HepG2 (cell line): ENCODE results near the gene PLOD3. TPM values are rescaled to one million over a fixed set of nuclear protein-coding genes. Genes with fewer than 3 reads are reported as not detected.

Experiments
- AGO2 ChIP-seq: fragments of 200-400 bp; formaldehyde crosslinking; optimal IDR thresholded peaks from 2 replicates; pipeline ENCODE3; 2017; ENCODE audit warnings: mild to moderate bottlenecking, low read depth, low read length, moderate library complexity
- FOXJ3 ChIP-seq: sonication (generic); formaldehyde crosslinking; IDR thresholded peaks from 2 replicates; pipeline ENCODE4 v1.4.0; 2020; ENCODE audit warnings: missing genetic modification reagents, mild to moderate bottlenecking, borderline replicate concordance
- NRL ChIP-seq: sonication (generic); formaldehyde crosslinking; IDR thresholded peaks from 2 replicates; pipeline ENCODE4 v1.5.0; 2020; ENCODE audit warnings: missing genetic modification reagents, mild to moderate bottlenecking, moderate library complexity, borderline replicate concordance
- polyA plus RNA-seq, 8 experiments: library from polyadenylated mRNA; depleted of rRNA in 3 of 8; stranded (reverse) in 7 of 8; unstranded in 1 of 8; fragments of >200 nt; fragmentation: Illumina TruSeq in 4 of 8; extraction: Trizol in 4 of 8; gene quantifications; 2 replicates each; pipeline versions ENCODE4 v1.2.1 to v1.2.3, GENCODE V29; 2011 to 2016; ENCODE audit warnings: low read depth in 4 of 8, missing spikeins in 1 of 8, mixed read lengths in 1 of 8; ENCODE audit not compliant: insufficient read depth in 1 of 8
- total RNA-seq, 5 experiments: library from RNA; depleted of rRNA; stranded (reverse); fragments of >200 nt; fragmentation: Illumina TruSeq; extraction: Trizol; gene quantifications; 2 replicates each; pipeline ENCODE4 v1.2.3, GENCODE V29; 2016; ENCODE audit warnings: low read depth in 1 of 5
- TF ChIP-seq, protein P1 (sequence below): sonication (generic); formaldehyde crosslinking; IDR thresholded peaks from 2 replicates; pipeline ENCODE4 v1.9.0; 2021; ENCODE audit warnings: missing genetic modification reagents, borderline replicate concordance
- TF ChIP-seq, protein P2 (sequence below): sonication (generic); formaldehyde crosslinking; IDR thresholded peaks from 2 replicates; pipeline ENCODE4 v1.4.0; 2020; ENCODE audit warnings: mild to moderate bottlenecking, missing genetic modification reagents, borderline replicate concordance

PLOD3 gene
- total and polyA plus RNA-seq, 2 of the 13 experiments (the other 11 are each of a cell fraction or from before 2014, with no cell fraction given) = 65.8 to 67.4 TPM

DNA sequence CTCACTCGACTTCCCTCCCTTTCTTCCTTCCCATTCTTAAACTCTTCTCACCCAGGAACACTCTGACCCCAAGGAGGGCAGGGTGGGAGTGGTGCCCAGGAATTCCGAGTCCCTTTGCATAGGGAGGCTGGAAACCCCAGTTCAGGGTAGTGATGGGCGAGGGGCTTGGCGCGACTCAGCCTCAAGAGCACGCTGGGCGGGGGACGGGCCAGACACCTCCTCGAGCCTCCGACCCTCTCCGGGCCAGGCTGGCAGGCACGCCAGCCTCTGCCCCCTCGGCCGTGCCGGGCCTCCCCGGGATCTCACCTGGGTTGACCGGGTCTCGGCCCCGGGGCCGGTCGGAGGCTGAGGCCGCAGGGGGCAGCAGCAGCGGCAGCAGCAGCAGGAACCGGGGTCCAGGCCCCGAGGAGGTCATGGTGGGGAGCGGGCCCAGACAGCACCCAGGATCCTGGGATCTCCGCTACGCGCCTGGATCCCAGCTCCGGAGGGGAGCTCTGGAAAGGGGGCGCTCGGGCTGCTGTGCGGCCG is 457 bp downstream of the PLOD3 start (continued):
- TF ChIP-seq, protein P1, sequence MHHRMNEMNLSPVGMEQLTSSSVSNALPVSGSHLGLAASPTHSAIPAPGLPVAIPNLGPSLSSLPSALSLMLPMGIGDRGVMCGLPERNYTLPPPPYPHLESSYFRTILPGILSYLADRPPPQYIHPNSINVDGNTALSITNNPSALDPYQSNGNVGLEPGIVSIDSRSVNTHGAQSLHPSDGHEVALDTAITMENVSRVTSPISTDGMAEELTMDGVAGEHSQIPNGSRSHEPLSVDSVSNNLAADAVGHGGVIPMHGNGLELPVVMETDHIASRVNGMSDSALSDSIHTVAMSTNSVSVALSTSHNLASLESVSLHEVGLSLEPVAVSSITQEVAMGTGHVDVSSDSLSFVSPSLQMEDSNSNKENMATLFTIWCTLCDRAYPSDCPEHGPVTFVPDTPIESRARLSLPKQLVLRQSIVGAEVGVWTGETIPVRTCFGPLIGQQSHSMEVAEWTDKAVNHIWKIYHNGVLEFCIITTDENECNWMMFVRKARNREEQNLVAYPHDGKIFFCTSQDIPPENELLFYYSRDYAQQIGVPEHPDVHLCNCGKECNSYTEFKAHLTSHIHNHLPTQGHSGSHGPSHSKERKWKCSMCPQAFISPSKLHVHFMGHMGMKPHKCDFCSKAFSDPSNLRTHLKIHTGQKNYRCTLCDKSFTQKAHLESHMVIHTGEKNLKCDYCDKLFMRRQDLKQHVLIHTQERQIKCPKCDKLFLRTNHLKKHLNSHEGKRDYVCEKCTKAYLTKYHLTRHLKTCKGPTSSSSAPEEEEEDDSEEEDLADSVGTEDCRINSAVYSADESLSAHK (CRISPR knock-in tag) = no peak
- TF ChIP-seq AGO2 = peak; percentile 77
- TF ChIP-seq, protein P2, sequence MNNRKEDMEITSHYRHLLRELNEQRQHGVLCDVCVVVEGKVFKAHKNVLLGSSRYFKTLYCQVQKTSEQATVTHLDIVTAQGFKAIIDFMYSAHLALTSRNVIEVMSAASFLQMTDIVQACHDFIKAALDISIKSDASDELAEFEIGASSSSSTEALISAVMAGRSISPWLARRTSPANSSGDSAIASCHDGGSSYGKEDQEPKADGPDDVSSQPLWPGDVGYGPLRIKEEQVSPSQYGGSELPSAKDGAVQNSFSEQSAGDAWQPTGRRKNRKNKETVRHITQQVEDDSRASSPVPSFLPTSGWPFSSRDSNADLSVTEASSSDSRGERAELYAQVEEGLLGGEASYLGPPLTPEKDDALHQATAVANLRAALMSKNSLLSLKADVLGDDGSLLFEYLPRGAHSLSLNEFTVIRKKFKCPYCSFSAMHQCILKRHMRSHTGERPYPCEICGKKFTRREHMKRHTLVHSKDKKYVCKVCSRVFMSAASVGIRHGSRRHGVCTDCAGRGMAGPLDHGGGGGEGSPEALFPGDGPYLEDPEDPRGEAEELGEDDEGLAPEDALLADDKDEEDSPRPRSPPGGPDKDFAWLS (CRISPR knock-in tag) = no peak
- no peak for TF ChIP-seq FOXJ3 (CRISPR knock-in tag)
- 0 out of 2 replicates have a peak, but pooled peaks have one; percentile 56 for TF ChIP-seq NRL (CRISPR knock-in tag)
